Mucosa of stomach (tissue), 1 donor: ENCODE measurements around the gene RFPL3.

ENCODE experiments used
- H3K27me3 ChIP-seq: one replicate; pipeline ENCODE4 v1.7.0; 2013; ENCODE audit warnings: mild to moderate bottlenecking, low read length; ENCODE audit not compliant: control insufficient read depth, insufficient read depth
- H3K36me3 ChIP-seq: one replicate; pipeline ENCODE4 v1.7.0; 2013; ENCODE audit warnings: low read length; ENCODE audit not compliant: control insufficient read depth, insufficient read depth
- H3K4me1 ChIP-seq: one replicate; pipeline ENCODE4 v1.7.0; 2013; ENCODE audit warnings: mild to moderate bottlenecking, low read length; ENCODE audit not compliant: control insufficient read depth, insufficient read depth
- H3K4me3 ChIP-seq: one replicate; pipeline ENCODE4 v1.7.0; 2013; ENCODE audit warnings: low read length
- H3K9ac ChIP-seq: one replicate; pipeline ENCODE4 v1.7.0; 2013; ENCODE audit warnings: mild to moderate bottlenecking, low read length, moderate library complexity
- H3K9me3 ChIP-seq: one replicate; pipeline ENCODE4 v1.7.0; 2013; ENCODE audit warnings: mild to moderate bottlenecking, low read length, moderate library complexity; ENCODE audit not compliant: control insufficient read depth
- donor health status: Pancreatic carcinoma.

The RFPL3 gene

GRCh38 chr22:32361257-32361656 lies 3.6 kb downstream of the RFPL3 start:
- H3K36me3 ChIP-seq = no peaks in the 10 kb centered on the region
- H3K27me3 ChIP-seq = no peaks in the 10 kb centered on the region
- no peak overlapping the region for H3K9ac ChIP-seq
- no peaks in the 10 kb centered on the region for H3K9me3 ChIP-seq
- H3K4me3 ChIP-seq = no peak overlapping the region
- H3K4me1 ChIP-seq = no peaks in the 10 kb centered on the region

- Histone ChIP-seq H3K9ac (no peak overlapping the region), H3K9me3 (no peaks in the 10 kb centered on the region), H3K4me1 (no peaks in the 10 kb centered on the region), H3K4me3 (no peak overlapping the region), H3K36me3 (no peaks in the 10 kb centered on the region), H3K27me3 (no peaks in the 10 kb centered on the region)
Observed at GRCh38 chr22:32364210-32364609, 6.5 kb downstream of the RFPL3 start.

GRCh38 chr22:32375678-32376450 lies 18.2 kb downstream of the RFPL3 start:
- no peak overlapping the region for H3K4me3 ChIP-seq
- no peaks in the 10 kb centered on the region for H3K27me3 ChIP-seq

GRCh38 chr22:32376681-32377080 lies 19.0 kb downstream of the RFPL3 start:
- Histone ChIP-seq H3K4me3 (no peak overlapping the region), H3K9me3 (no peaks in the 10 kb centered on the region), H3K4me1 (no peaks in the 10 kb centered on the region), H3K27me3 (no peaks in the 10 kb centered on the region), H3K36me3 (no peaks in the 10 kb centered on the region), H3K9ac (no peak overlapping the region)

More at GRCh38 chr22:32375678-32376450, 18.2 kb downstream of the RFPL3 start:
- Histone ChIP-seq H3K4me1 (no peaks in the 10 kb centered on the region), H3K36me3 (no peaks in the 10 kb centered on the region), H3K9me3 (no peaks in the 10 kb centered on the region), H3K9ac (no peak overlapping the region)

- Histone ChIP-seq H3K4me3 (no peak overlapping the region), H3K9me3 (no peaks in the 10 kb centered on the region), H3K4me1 (no peaks in the 10 kb centered on the region), H3K27me3 (no peaks in the 10 kb centered on the region), H3K9ac (no peak overlapping the region), H3K36me3 (no peaks in the 10 kb centered on the region)
Observed at GRCh38 chr22:32378707-32379272, 21.1 kb downstream of the RFPL3 start.

GRCh38 chr22:32380991-32381390 lies 23.3 kb downstream of the RFPL3 start:
- H3K4me3 ChIP-seq = no peak overlapping the region
- no peaks in the 10 kb centered on the region for H3K36me3 ChIP-seq
- H3K9ac ChIP-seq = no peak overlapping the region
- H3K9me3 ChIP-seq = no peaks in the 10 kb centered on the region
- no peaks in the 10 kb centered on the region for H3K4me1 ChIP-seq
- H3K27me3 ChIP-seq = no peaks in the 10 kb centered on the region

GRCh38 chr22:32385681-32386080 lies 28.0 kb downstream of the RFPL3 start:
- H3K27me3 ChIP-seq = no peaks in the 10 kb centered on the region
- no peaks in the 10 kb centered on the region for H3K9me3 ChIP-seq
- H3K4me3 ChIP-seq = no peak overlapping the region
- H3K36me3 ChIP-seq = no peaks in the 10 kb centered on the region
- H3K4me1 ChIP-seq = no peaks in the 10 kb centered on the region
- no peak overlapping the region for H3K9ac ChIP-seq

- Histone ChIP-seq H3K4me3 (no peak overlapping the region), H3K27me3 (no peaks in the 10 kb centered on the region), H3K9ac (no peak overlapping the region), H3K4me1 (no peaks in the 10 kb centered on the region), H3K9me3 (no peaks in the 10 kb centered on the region), H3K36me3 (peaks cover 3% of the 10 kb centered on the region)
Observed at GRCh38 chr22:32389685-32390084, 32.0 kb downstream of the RFPL3 start.

- Histone ChIP-seq H3K4me1 (no peaks in the 10 kb centered on the region), H3K9me3 (no peaks in the 10 kb centered on the region), H3K9ac (no peak overlapping the region), H3K4me3 (no peak overlapping the region), H3K27me3 (no peaks in the 10 kb centered on the region), H3K36me3 (peaks cover 14% of the 10 kb centered on the region)
Observed at GRCh38 chr22:32395107-32395506, 37.4 kb downstream of the RFPL3 start.

- Histone ChIP-seq H3K9me3 (no peaks in the 10 kb centered on the region), H3K4me1 (no peaks in the 10 kb centered on the region), H3K27me3 (no peaks in the 10 kb centered on the region), H3K4me3 (no peak overlapping the region), H3K9ac (no peak overlapping the region), H3K36me3 (peaks cover 14% of the 10 kb centered on the region)
Observed at GRCh38 chr22:32396255-32396654, 38.6 kb downstream of the RFPL3 start.

- H3K4me1 ChIP-seq = no peaks in the 10 kb centered on the region
- H3K36me3 ChIP-seq = peaks cover 14% of the 10 kb centered on the region
- H3K9ac ChIP-seq = no peak overlapping the region
- no peak overlapping the region for H3K4me3 ChIP-seq
- H3K9me3 ChIP-seq = no peaks in the 10 kb centered on the region
- H3K27me3 ChIP-seq = no peaks in the 10 kb centered on the region
Observed at GRCh38 chr22:32396746-32397145, 39.1 kb downstream of the RFPL3 start.

GRCh38 chr22:32401486-32401885 lies 43.8 kb downstream of the RFPL3 start:
- Histone ChIP-seq H3K4me3 (no peak overlapping the region), H3K9me3 (no peaks in the 10 kb centered on the region), H3K4me1 (no peaks in the 10 kb centered on the region), H3K9ac (no peak overlapping the region), H3K36me3 (peaks cover 4% of the 10 kb centered on the region), H3K27me3 (no peaks in the 10 kb centered on the region)
